GM19397 (cell line): ENCODE data around the gene THAP7.

ENCODE experiments used
- ATAC-seq: cut with Tn5 transposase; IDR thresholded peaks from one replicate; pipeline ENCODE4 v1.9.1; 2021; ENCODE audit warnings: mild to moderate bottlenecking, moderate library complexity; ENCODE audit not compliant: unreplicated experiment

THAP7 gene

GRCh38 chr22:20949698-20950183 is 52.2 kb downstream of the THAP7 start:
- ATAC-seq, result no peak
